ENCODE measurements around the gene LPP. TPM values are rescaled to one million over a fixed set of nuclear protein-coding genes. Genes with fewer than 3 reads are reported as not detected.

Gene LPP
- total RNA-seq, 1 experiment from 2014 or later = 20.2 TPM

GRCh38 chr3:188310270-188310710 is 156.3 kb downstream of the LPP start:
- in situ Hi-C loops (cut with HindIII; ENCODE audit: low pct_unique_long_range_greater_than_20kb, low sequenced_read_pairs) = no loop called here
- no peak for DNase-seq (ENCODE audit: low read depth, low spot score)

- DNase-seq (ENCODE audit: low read depth, low spot score) = no peak
- in situ Hi-C loops (cut with HindIII; ENCODE audit: low pct_unique_long_range_greater_than_20kb, low sequenced_read_pairs) = no loop called here
Observed at GRCh38 chr3:188315553-188315952, 161.6 kb downstream of the LPP start.

GRCh38 chr3:188316021-188316722 is 162.2 kb downstream of the LPP start:
- in situ Hi-C loops (cut with HindIII; ENCODE audit: low pct_unique_long_range_greater_than_20kb, low sequenced_read_pairs) = no loop called here
- no peak for DNase-seq (ENCODE audit: low read depth, low spot score)

- in situ Hi-C loops (cut with HindIII; ENCODE audit: low pct_unique_long_range_greater_than_20kb, low sequenced_read_pairs) = no loop called here
- DNase-seq (ENCODE audit: low read depth, low spot score) = no peak
Observed at GRCh38 chr3:188316723-188317070, 162.7 kb downstream of the LPP start.

- DNase-seq (ENCODE audit: low read depth, low spot score) = no peak
- in situ Hi-C loops (cut with HindIII; ENCODE audit: low pct_unique_long_range_greater_than_20kb, low sequenced_read_pairs) = no loop called here
Observed at GRCh38 chr3:188319569-188319968, 165.6 kb downstream of the LPP start.

- DNase-seq (ENCODE audit: low read depth, low spot score) = no peak
Observed at GRCh38 chr3:188320757-188321156, 166.8 kb downstream of the LPP start.

GRCh38 chr3:188321258-188321657 is 167.3 kb downstream of the LPP start:
- in situ Hi-C loops (cut with HindIII; ENCODE audit: low pct_unique_long_range_greater_than_20kb, low sequenced_read_pairs) = no loop called here

More at GRCh38 chr3:188320757-188321156, 166.8 kb downstream of the LPP start:
- in situ Hi-C loops (cut with HindIII; ENCODE audit: low pct_unique_long_range_greater_than_20kb, low sequenced_read_pairs) = no loop called here

GRCh38 chr3:188322135-188322887 is 168.4 kb downstream of the LPP start:
- DNase-seq (ENCODE audit: low read depth, low spot score) = no peak
- in situ Hi-C loops (cut with HindIII; ENCODE audit: low pct_unique_long_range_greater_than_20kb, low sequenced_read_pairs) = no loop called here

More at GRCh38 chr3:188321258-188321657, 167.3 kb downstream of the LPP start:
- DNase-seq (ENCODE audit: low read depth, low spot score) = no peak

- in situ Hi-C loops (cut with HindIII; ENCODE audit: low pct_unique_long_range_greater_than_20kb, low sequenced_read_pairs) = no loop called here
- no peak for DNase-seq (ENCODE audit: low read depth, low spot score)
Observed at GRCh38 chr3:188323067-188323842, 169.3 kb downstream of the LPP start.

- no peak for DNase-seq (ENCODE audit: low read depth, low spot score)
- in situ Hi-C loops (cut with HindIII; ENCODE audit: low pct_unique_long_range_greater_than_20kb, low sequenced_read_pairs) = no loop called here
Observed at GRCh38 chr3:188326111-188326510, 172.2 kb downstream of the LPP start.

- DNase-seq (ENCODE audit: low read depth, low spot score) = no peak
- in situ Hi-C loops (cut with HindIII; ENCODE audit: low pct_unique_long_range_greater_than_20kb, low sequenced_read_pairs) = no loop called here
Observed at GRCh38 chr3:188326968-188327367, 173.0 kb downstream of the LPP start.

- no peak for DNase-seq (ENCODE audit: low read depth, low spot score)
- in situ Hi-C loops (cut with HindIII; ENCODE audit: low pct_unique_long_range_greater_than_20kb, low sequenced_read_pairs) = no loop called here
Observed at GRCh38 chr3:188327433-188327832, 173.5 kb downstream of the LPP start.

- DNase-seq (ENCODE audit: low read depth, low spot score) = no peak
- in situ Hi-C loops (cut with HindIII; ENCODE audit: low pct_unique_long_range_greater_than_20kb, low sequenced_read_pairs) = no loop called here
Observed at GRCh38 chr3:188330138-188330537, 176.2 kb downstream of the LPP start.

- no peak for DNase-seq (ENCODE audit: low read depth, low spot score)
- in situ Hi-C loops (cut with HindIII; ENCODE audit: low pct_unique_long_range_greater_than_20kb, low sequenced_read_pairs) = no loop called here
Observed at GRCh38 chr3:188331166-188331565, 177.2 kb downstream of the LPP start.

- no peak for DNase-seq (ENCODE audit: low read depth, low spot score)
- in situ Hi-C loops (cut with HindIII; ENCODE audit: low pct_unique_long_range_greater_than_20kb, low sequenced_read_pairs) = no loop called here
Observed at GRCh38 chr3:188332085-188332484, 178.1 kb downstream of the LPP start.

- in situ Hi-C loops (cut with HindIII; ENCODE audit: low pct_unique_long_range_greater_than_20kb, low sequenced_read_pairs) = no loop called here
- no peak for DNase-seq (ENCODE audit: low read depth, low spot score)
Observed at GRCh38 chr3:188335656-188336055, 181.7 kb downstream of the LPP start.

- no peak for DNase-seq (ENCODE audit: low read depth, low spot score)
- in situ Hi-C loops (cut with HindIII; ENCODE audit: low pct_unique_long_range_greater_than_20kb, low sequenced_read_pairs) = no loop called here
Observed at GRCh38 chr3:188336178-188336577, 182.2 kb downstream of the LPP start.

- in situ Hi-C loops (cut with HindIII; ENCODE audit: low pct_unique_long_range_greater_than_20kb, low sequenced_read_pairs) = no loop called here
- no peak for DNase-seq (ENCODE audit: low read depth, low spot score)
Observed at GRCh38 chr3:188337232-188337631, 183.3 kb downstream of the LPP start.

All from SK-MEL-5 (cell line).